Panc1 (cell line): Measurements from ENCODE around the gene DAPP1.

Experiments used
- CTCF ChIP-seq: fragments of 450-650 bp; IDR thresholded peaks from 2 replicates; pipeline ENCODE4 v1.5.1; 2017; ENCODE audit warnings: mild to moderate bottlenecking
- POLR2AphosphoS5 ChIP-seq: IDR thresholded peaks from 2 replicates; pipeline ENCODE4 v1.6.1; 2012; ENCODE audit warnings: mild to moderate bottlenecking, low read depth, low read length, moderate library complexity
- REST ChIP-seq, 2 experiments: IDR thresholded peaks; 2 replicates each; pipeline ENCODE4 v1.6.1; 2011 to 2012; ENCODE audit warnings: low read depth in 2 of 2, control low read depth in 1 of 2, low read length in 1 of 2, mild to moderate bottlenecking in 1 of 2, moderate library complexity in 1 of 2; ENCODE audit not compliant: insufficient read depth in 1 of 2
- SIN3A ChIP-seq: IDR thresholded peaks from 2 replicates; pipeline ENCODE4 v1.6.1; 2012; ENCODE audit warnings: low read depth, mild to moderate bottlenecking, low read length, moderate library complexity, borderline replicate concordance; ENCODE audit not compliant: insufficient read depth

GRCh38 chr4:99827454-99827853 is 10.8 kb downstream of the DAPP1 start:
- TF ChIP-seq CTCF (no peak), REST (IDR thresholded peaks at IDR 0.05; ENCODE audit: insufficient read depth in 1 of 2, low read depth in 2 of 2, low read length in 1 of 2) (no peak), POLR2AphosphoS5 (no peak), SIN3A (no peak)
